Endothelial cell of umbilical vein (primary cell): ENCODE measurements around the gene SH2D3C. TPM values are rescaled to one million over a fixed set of nuclear protein-coding genes. Genes with fewer than 3 reads are reported as not detected.

Experiments
- BruUV-seq: library from RNA; stranded (reverse); fragments of 400-500 nt; replicated peaks from 2 replicates; lab custom pipeline; 2021; lab: Mats Ljungman, UMichigan
- CTCF ChIA-PET: fragments of 300-600, 350-600 bp; sonication (Branson Sonifier 250); formaldehyde crosslinking; loops from one replicate; lab custom pipeline; 2021; ENCODE audit warnings: antibody characterized with exemption, inconsistent platforms; lab: Charles Lee
- POLR2A ChIA-PET: fragments of 300-600, 350-600 bp; sonication (Branson Sonifier 250); formaldehyde crosslinking; loops from one replicate; lab custom pipeline; 2021; ENCODE audit warnings: antibody characterized with exemption, inconsistent platforms; lab: Charles Lee
- DNase-seq: peaks from one replicate; pipeline ENCODE4 v3.0.0-alpha.2; 2011; ENCODE audit warnings: low read depth, low spot score
- FAIRE-seq: peaks from 2 replicates; lab custom pipeline; 2011; peaks lifted over from hg19 to GRCh38; lab: Jason Lieb, UNC
- H2AFZ ChIP-seq: 2 replicates; pipeline ENCODE4 v1.6.0; 2012; ENCODE audit warnings: low read depth, low read length, control low read depth, inconsistent platforms
- H3K27ac ChIP-seq: 2 replicates; pipeline ENCODE4 v1.5.1; 2011; ENCODE audit warnings: low read depth, mild to moderate bottlenecking, control low read depth, low read length, moderate library complexity; ENCODE audit not compliant: insufficient read depth
- H3K27me3 ChIP-seq, 2 experiments: 2 replicates each; pipeline versions ENCODE4 v1.6.0 to v1.6.1; 2011; ENCODE audit warnings: low read length in 2 of 2, mixed read lengths in 1 of 2; ENCODE audit not compliant: control insufficient read depth in 2 of 2, insufficient read depth in 2 of 2
- H3K36me3 ChIP-seq, 2 experiments: 2 replicates in 1 of 2; 3 replicates in 1 of 2; pipeline ENCODE4 v1.5.1; 2011; ENCODE audit warnings: low read length in 2 of 2, mild to moderate bottlenecking in 1 of 2, moderate library complexity in 1 of 2; ENCODE audit not compliant: control insufficient read depth in 2 of 2, insufficient read depth in 2 of 2; ENCODE audit errors: extremely low read depth in 1 of 2
- H3K4me1 ChIP-seq: 3 replicates; pipeline ENCODE4 v1.5.1; 2011; ENCODE audit warnings: mild to moderate bottlenecking, low read length; ENCODE audit not compliant: control insufficient read depth, insufficient read depth; ENCODE audit errors: extremely low read depth
- H3K4me2 ChIP-seq: 2 replicates; pipeline ENCODE4 v1.6.1; 2011; ENCODE audit warnings: low read length, control low read depth, mixed read lengths; ENCODE audit not compliant: insufficient read depth
- H3K4me3 ChIP-seq, 3 experiments: fragments of 200-600 bp in 1 of 3; sonication (generic), shearing (Covaris generic) in 1 of 3; replicated peaks in 1 of 3; 2 replicates each; pipeline ENCODE4 v1.5.1; 2011 to 2016; ENCODE audit warnings: control low read depth in 3 of 3, low read length in 3 of 3, mild to moderate bottlenecking in 2 of 3, inconsistent platforms in 1 of 3, low read depth in 1 of 3, moderate library complexity in 1 of 3; ENCODE audit not compliant: insufficient read depth in 1 of 3
- H3K79me2 ChIP-seq: 2 replicates; pipeline ENCODE4 v1.6.0; 2012; ENCODE audit warnings: low read length, inconsistent platforms; ENCODE audit not compliant: control insufficient read depth, insufficient read depth
- H3K9ac ChIP-seq: replicated peaks from 2 replicates; pipeline ENCODE3; 2011; ENCODE audit warnings: low read length, control low read depth; ENCODE audit not compliant: insufficient read depth; ENCODE audit errors: extremely low read depth
- H3K9me1 ChIP-seq: replicated peaks from 3 replicates; pipeline ENCODE4 v1.6.0; 2011; ENCODE audit warnings: mild to moderate bottlenecking, low read length; ENCODE audit not compliant: control insufficient read depth, insufficient read depth; ENCODE audit errors: extremely low read depth
- H3K9me3 ChIP-seq: replicated peaks from 2 replicates; pipeline ENCODE4 v1.5.1; 2012; ENCODE audit warnings: low read length, inconsistent platforms; ENCODE audit not compliant: control insufficient read depth, insufficient read depth
- H4K20me1 ChIP-seq: replicated peaks from 2 replicates; pipeline ENCODE3; 2011; ENCODE audit warnings: mild to moderate bottlenecking, low read length; ENCODE audit not compliant: control insufficient read depth, insufficient read depth; ENCODE audit errors: extremely low read depth
- CTCF ChIP-seq, 2 donors: IDR thresholded peaks; 1 replicate in 1 of 2; 2 replicates in 1 of 2; pipeline ENCODE4 v1.5.1; 2011; ENCODE audit warnings: low read length in 2 of 2, mild to moderate bottlenecking in 2 of 2, moderate library complexity in 2 of 2, control low read depth in 1 of 2, inconsistent platforms in 1 of 2, low read depth in 1 of 2; ENCODE audit not compliant: insufficient read depth in 1 of 2; ENCODE audit errors: extremely low read depth in 1 of 2
- EZH2 ChIP-seq: IDR thresholded peaks from 2 replicates; pipeline ENCODE4 v1.6.1; 2012; ENCODE audit warnings: borderline replicate concordance, low read depth, mild to moderate bottlenecking, moderate library complexity, low read length, inconsistent platforms; ENCODE audit not compliant: severe bottlenecking
- FOS ChIP-seq: IDR thresholded peaks from 2 replicates; pipeline ENCODE4 v1.6.1; 2011; ENCODE audit warnings: mild to moderate bottlenecking, low read length, moderate library complexity, borderline replicate concordance; ENCODE audit not compliant: insufficient read depth
- GATA2 ChIP-seq: IDR thresholded peaks from 2 replicates; pipeline ENCODE4 v1.7.0; 2011; ENCODE audit warnings: low read depth, mild to moderate bottlenecking, moderate library complexity, mixed read lengths, low read length; ENCODE audit not compliant: insufficient read length, insufficient read depth
- JUN ChIP-seq: IDR thresholded peaks from 2 replicates; pipeline ENCODE4 v1.6.1; 2011; ENCODE audit warnings: borderline replicate concordance, low read depth; ENCODE audit not compliant: insufficient read length, insufficient read depth
- MAX ChIP-seq: IDR thresholded peaks from 2 replicates; pipeline ENCODE4 v1.6.1; 2011; ENCODE audit not compliant: insufficient read depth, insufficient read length
- MYC ChIP-seq: IDR thresholded peaks from one replicate; pipeline ENCODE4 v1.6.1; 2011; ENCODE audit warnings: mild to moderate bottlenecking, low read depth, low read length
- POLR2A ChIP-seq: IDR thresholded peaks from 2 replicates; pipeline ENCODE4 v1.6.1; 2012; ENCODE audit warnings: low read depth, mild to moderate bottlenecking, control low read depth, low read length
- POLR2AphosphoS5 ChIP-seq: IDR thresholded peaks from 2 replicates; pipeline ENCODE4 v1.6.1; 2012; ENCODE audit warnings: low read depth, mild to moderate bottlenecking, control low read depth, low read length, moderate library complexity; ENCODE audit not compliant: insufficient read depth
- dilution Hi-C: fragments of 300-500 bp; cut with MboI; formaldehyde crosslinking; loops from one replicate; pipeline ENCODE4 v1.15.0; 2019; ENCODE audit warnings: low sequenced_read_pairs; ENCODE audit not compliant: extremely low pct_ligation_motif_present
- intact Hi-C: fragments of 100-400 bp; cut with micrococcal nuclease; formaldehyde crosslinking; loops from one replicate; pipeline ENCODE4 v1.10.0; 2022
- microRNA-seq: library from miRNA; unstranded; fragments of <30 nt; microRNA quantifications from one replicate; pipeline ENCODE4 v1.2.0, GENCODE V29; 2021; ENCODE audit warnings: borderline number of aligned reads, borderline replicate concordance
- polyA plus RNA-seq, 4 experiments: library from polyadenylated mRNA; depleted of rRNA in 3 of 4; stranded (reverse) in 3 of 4; unstranded in 1 of 4; fragments of >200 nt; gene quantifications; 2 replicates each; pipeline versions ENCODE4 v1.2.1 to v1.2.3, GENCODE V29; 2011 to 2012; ENCODE audit warnings: missing spikeins in 1 of 4
- total RNA-seq: library from RNA; stranded (reverse); gene quantifications from 2 replicates; pipeline ENCODE4 v1.2.3, GENCODE V29; 2021

SH2D3C gene
- total and polyA plus RNA-seq, 2 donors (not counting 3 experiments of a cell fraction or from before 2014, with no cell fraction given) = 95.0 to 173 TPM

GRCh38 chr9:127689329-127690000 is 89.0 kb downstream of the SH2D3C start:
- Histone ChIP-seq H3K9me1 (no peaks in the 10 kb centered on the region), H3K27me3 (no peaks in the 10 kb centered on the region), H3K79me2 (no peaks in the 10 kb centered on the region), H3K4me1 (no peaks in the 10 kb centered on the region), H3K9me3 (no peaks in the 10 kb centered on the region), H3K4me2 (no peak overlapping the region), H3K36me3 (peaks cover 0 to 19% of the 10 kb centered on the region in 2 experiments), H3K9ac (no peak overlapping the region), H2AFZ (no peak overlapping the region), H4K20me1 (no peaks in the 10 kb centered on the region), H3K4me3 (no peak overlapping the region), H3K27ac (no peak overlapping the region)
- DNase-seq (no peak), FAIRE-seq (no peak)
- CTCF ChIA-PET = no interaction called here
- no TSS peak for BruUV-seq
- TF ChIP-seq GATA2 = no peak
- no peak for TF ChIP-seq MAX
- TF ChIP-seq POLR2AphosphoS5 = no peak
- no peak for TF ChIP-seq EZH2
- no peak for TF ChIP-seq JUN
- no peak for TF ChIP-seq POLR2A
- TF ChIP-seq MYC = no peak
- no peak for TF ChIP-seq FOS
- no peak for TF ChIP-seq CTCF (IDR thresholded peaks at IDR 0.05; ENCODE audit: extremely low read depth in 1 of 2, insufficient read depth in 1 of 2, low read depth in 1 of 2, low read length in 2 of 2)
- POLR2A ChIA-PET = interaction anchor here (0.6 kb wide), 1 partner anchor 37 kb away, joined by 3 read pairs; no protein-coding TSS in a partner anchor
- dilution Hi-C loops (no loop called here), intact Hi-C loops (no loop called here)

Small RNA genes within 50 kb of the gene (microRNA-seq; reads per million reads assigned to microRNA genes)
- gene MIR2861 (not detected), gene MIR3960 (not detected)

Other genes starting within 250 kb of the SH2D3C start
- gene STXBP1, start 166.4 kb downstream of the SH2D3C start, total RNA-seq = 50.5 and 51.3 TPM in 2 replicates
- gene STXBP1, start 166.4 kb downstream of the SH2D3C start, polyA plus RNA-seq = 12.7 and 18.8 TPM in 2 replicates
- gene CFAP157, start 71.7 kb downstream of the SH2D3C start, total RNA-seq = not detected in 2 replicates
- gene CFAP157, start 71.7 kb downstream of the SH2D3C start, polyA plus RNA-seq = 0.03 TPM in 1 of 2 replicates, not detected in the other
- 19.6 and 25.1 TPM in 2 replicates for gene PTRH1, start 63.0 kb downstream of the SH2D3C start, total RNA-seq
- gene PTRH1, start 63.0 kb downstream of the SH2D3C start, polyA plus RNA-seq = 52.2 and 73.6 TPM in 2 replicates
- gene TTC16, start 62.6 kb downstream of the SH2D3C start, total RNA-seq = not detected in 2 replicates
- not detected in 2 replicates for gene TTC16, start 62.6 kb downstream of the SH2D3C start, polyA plus RNA-seq
- 17.1 and 19.3 TPM in 2 replicates for gene TOR2A, start 43.4 kb downstream of the SH2D3C start, total RNA-seq
- gene TOR2A, start 43.4 kb downstream of the SH2D3C start, polyA plus RNA-seq = 23.9 and 28.8 TPM in 2 replicates
- 124 and 128 TPM in 2 replicates for gene CDK9, start 7.4 kb upstream of the SH2D3C start, total RNA-seq
- gene CDK9, start 7.4 kb upstream of the SH2D3C start, polyA plus RNA-seq = 92.2 and 99.0 TPM in 2 replicates
- 90.2 and 90.7 TPM in 2 replicates for gene FPGS, start 24.2 kb upstream of the SH2D3C start, total RNA-seq
- 77.7 and 129 TPM in 2 replicates for gene FPGS, start 24.2 kb upstream of the SH2D3C start, polyA plus RNA-seq
- gene ENG, start 76.0 kb upstream of the SH2D3C start, total RNA-seq = 688 and 728 TPM in 2 replicates
- gene ENG, start 76.0 kb upstream of the SH2D3C start, polyA plus RNA-seq = 338 and 355 TPM in 2 replicates
- gene AK1, start 99.0 kb upstream of the SH2D3C start, total RNA-seq = 113 and 115 TPM in 2 replicates
- 148 and 157 TPM in 2 replicates for gene AK1, start 99.0 kb upstream of the SH2D3C start, polyA plus RNA-seq
- gene ST6GALNAC6, start 120.9 kb upstream of the SH2D3C start, total RNA-seq = 43.0 and 43.5 TPM in 2 replicates
- 78.9 and 93.6 TPM in 2 replicates for gene ST6GALNAC6, start 120.9 kb upstream of the SH2D3C start, polyA plus RNA-seq
- 38.1 and 45.9 TPM in 2 replicates for gene ST6GALNAC4, start 138.4 kb upstream of the SH2D3C start, total RNA-seq
- 85.3 and 108 TPM in 2 replicates for gene ST6GALNAC4, start 138.4 kb upstream of the SH2D3C start, polyA plus RNA-seq
- 2.9 and 3.8 TPM in 2 replicates for gene PIP5KL1, start 152.1 kb upstream of the SH2D3C start, total RNA-seq
- gene PIP5KL1, start 152.1 kb upstream of the SH2D3C start, polyA plus RNA-seq = 1.5 and 2.3 TPM in 2 replicates
- 41.9 and 47.9 TPM in 2 replicates for gene DPM2, start 159.2 kb upstream of the SH2D3C start, total RNA-seq
- gene DPM2, start 159.2 kb upstream of the SH2D3C start, polyA plus RNA-seq = 63.9 and 85.0 TPM in 2 replicates
- gene EEIG1, start 202.3 kb upstream of the SH2D3C start, total RNA-seq = 16.4 and 19.0 TPM in 2 replicates
- 8.4 and 13.5 TPM in 2 replicates for gene EEIG1, start 202.3 kb upstream of the SH2D3C start, polyA plus RNA-seq